GM19099 (cell line): ENCODE measurements around the gene JARID2.

Experiments
- POLR2A ChIP-seq: IDR thresholded peaks from 3 replicates; pipeline ENCODE4 v1.6.1; 2011; ENCODE audit warnings: low read depth; ENCODE audit not compliant: insufficient read length; ENCODE audit errors: extremely low read depth

Gene JARID2

DNA sequence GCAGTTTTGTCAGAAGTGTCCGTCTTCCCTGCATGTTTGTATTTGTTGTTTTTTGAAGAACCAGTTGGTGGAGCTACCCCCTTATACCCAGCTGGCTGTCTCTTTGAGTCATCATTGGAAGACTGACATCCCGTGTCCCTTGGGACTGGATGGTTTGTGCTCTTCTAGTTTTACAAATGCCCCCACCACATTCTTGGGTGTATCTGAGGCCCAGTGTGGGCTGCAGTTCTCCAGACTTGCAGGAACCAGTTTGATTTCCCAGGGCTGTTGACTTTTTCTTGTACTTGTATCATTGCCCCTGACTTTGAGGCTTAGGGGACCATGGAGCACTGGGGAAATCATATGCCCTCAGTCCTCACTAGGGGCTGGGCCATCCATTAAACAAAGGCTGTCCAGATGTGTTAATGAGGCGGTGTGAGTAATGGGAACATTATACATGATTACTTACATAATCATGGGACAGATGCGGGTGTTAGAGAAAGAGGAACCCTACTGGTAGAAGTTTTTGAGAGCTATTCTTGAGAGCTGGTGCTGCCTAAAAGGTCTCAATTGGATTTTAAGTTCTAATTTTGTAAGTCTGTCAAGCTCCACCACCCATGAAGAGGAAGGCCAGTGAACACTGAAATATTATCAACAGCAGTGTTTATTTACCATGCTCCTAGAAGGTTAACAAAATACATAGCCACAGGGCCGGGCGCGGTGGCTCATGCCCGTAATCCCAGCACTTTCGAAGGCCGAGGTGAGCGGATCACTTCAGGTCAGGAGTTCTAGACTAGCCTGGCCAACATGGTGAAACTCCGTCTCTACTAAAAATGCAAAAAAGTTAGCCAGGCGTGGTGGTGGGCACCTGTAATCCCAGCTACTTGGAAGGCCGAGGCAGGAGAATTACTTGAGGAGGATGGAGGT is 8.5 kb downstream of the JARID2 start:
- peak; percentile 11 for TF ChIP-seq POLR2A

DNA sequence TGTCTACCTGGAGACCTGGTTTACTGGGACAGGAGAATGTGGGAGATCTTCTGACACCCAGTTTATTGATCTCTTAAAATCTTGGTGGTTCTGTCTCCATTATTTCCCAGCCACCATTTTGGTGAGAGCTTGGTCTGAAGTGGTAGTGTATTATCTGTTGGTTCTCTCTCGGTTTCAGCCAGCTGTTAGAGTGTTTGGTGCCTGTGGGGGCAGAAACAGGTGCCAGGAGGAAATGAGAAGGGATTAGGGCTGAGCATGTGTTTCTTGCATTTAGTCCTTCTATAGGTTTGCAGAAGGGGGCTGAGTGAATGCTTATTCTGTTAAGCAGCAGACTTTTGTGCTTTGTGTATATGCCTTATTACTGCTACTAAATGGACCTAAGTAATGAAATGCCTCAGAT is 9.6 kb downstream of the JARID2 start:
- TF ChIP-seq POLR2A: no peak

DNA sequence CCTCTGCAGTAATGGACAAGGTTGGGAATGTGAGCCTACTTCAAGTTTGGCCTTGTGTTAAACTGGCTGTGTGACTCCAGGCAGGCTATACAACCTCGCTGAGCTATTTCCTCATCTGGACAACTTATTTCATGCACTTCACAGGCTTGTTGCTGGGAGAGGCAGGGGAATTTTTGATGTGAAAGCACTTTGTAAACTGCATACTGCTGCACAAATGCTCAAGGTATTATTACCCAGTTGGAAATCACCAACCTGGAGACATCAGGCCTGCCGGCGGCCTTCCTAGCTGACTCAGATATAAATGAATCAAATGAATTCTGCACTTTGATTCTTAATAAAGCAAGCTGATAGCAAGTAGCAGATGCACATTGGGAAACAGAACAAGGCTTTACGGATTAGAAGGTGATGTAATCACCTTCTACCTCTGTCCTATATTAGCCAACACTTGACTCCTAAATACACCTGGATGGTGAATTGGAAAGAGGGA is 10.1 kb downstream of the JARID2 start:
- TF ChIP-seq POLR2A: no peak

DNA sequence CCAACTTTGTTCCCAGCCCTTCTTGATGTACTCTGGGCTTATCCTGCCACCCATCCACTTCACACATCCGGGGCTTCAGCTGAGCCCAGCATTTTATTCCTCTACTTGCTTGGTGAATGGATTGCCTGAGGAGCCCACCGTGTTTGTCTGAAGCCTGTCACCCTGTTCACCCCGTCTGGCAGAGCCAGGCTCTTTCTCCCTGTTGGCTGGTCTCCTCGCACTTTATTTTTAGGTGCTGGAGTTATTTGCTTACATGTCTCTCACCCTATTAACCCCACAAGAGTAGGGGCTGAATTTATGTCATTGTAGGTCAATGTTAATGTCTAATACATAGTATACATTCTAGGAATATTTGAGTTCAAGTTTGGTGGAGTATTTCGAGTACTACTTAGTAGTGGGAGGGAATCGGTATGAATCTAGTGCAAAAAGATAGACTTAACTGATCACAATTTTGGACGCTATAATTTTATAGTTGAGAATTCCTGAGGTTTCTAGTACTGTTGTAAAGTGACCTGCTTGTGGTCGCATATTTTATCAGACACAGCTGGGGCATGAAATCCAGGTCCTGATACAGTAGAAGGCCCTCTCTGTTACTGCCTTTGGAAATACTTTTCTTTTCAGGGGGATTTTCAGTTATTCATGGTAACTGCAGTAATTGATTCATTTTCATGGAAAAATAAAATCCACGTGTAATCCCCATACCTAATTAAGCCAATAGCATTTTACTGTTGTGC is 10.8 kb downstream of the JARID2 start:
- no peak for TF ChIP-seq POLR2A

DNA sequence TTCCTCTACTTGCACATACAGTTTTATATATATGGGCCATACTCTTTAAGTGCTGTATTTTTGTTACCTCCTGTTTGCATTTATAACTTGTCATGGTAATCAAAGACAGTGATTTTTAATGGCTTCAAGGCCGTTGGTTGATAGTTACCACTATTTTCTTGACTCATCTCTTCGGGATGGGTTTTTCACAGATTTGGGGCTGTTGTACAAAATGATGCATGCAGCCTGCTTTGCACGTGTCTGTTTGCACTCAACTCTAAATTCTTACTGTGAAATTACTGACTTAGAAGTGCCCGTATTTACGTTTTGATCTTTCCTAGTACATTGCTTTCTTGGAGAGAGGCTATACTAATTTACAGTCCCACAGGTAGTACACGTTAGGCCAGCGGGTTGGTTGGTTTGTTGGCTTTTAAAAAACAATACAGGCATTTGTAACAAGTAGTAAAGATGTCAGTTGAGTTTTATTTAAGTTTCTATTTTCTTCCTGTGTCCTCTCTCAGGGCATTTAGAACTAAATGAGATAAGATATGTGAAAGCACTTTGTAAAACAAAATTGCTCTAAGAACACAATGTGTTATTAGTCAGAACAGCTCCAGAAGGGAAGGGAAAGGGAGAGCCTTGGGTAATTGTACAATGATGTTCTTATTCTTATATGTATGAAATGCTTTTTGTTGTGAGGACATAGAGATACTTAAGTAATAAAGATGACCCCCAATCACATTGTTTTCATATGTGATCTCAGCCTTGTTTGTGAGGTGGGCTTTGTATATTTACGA is 11.7 kb downstream of the JARID2 start:
- TF ChIP-seq POLR2A: no peak

DNA sequence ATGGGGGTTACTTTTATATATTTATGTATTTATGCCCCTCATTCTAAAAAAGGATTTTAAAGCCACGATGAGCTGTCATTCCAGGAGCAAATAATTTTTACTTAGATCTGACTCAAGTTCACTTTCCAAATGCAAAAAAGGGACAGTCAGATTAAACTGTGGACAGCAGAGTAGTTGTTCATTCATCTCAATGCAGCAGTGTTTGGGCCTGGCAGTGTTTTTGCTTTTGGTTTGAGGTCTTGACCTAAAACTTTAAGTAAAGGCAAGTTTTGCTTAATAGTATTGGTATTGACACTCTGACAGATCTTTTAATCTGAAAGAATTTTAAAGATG is 13.9 kb downstream of the JARID2 start:
- TF ChIP-seq POLR2A: no peak

DNA sequence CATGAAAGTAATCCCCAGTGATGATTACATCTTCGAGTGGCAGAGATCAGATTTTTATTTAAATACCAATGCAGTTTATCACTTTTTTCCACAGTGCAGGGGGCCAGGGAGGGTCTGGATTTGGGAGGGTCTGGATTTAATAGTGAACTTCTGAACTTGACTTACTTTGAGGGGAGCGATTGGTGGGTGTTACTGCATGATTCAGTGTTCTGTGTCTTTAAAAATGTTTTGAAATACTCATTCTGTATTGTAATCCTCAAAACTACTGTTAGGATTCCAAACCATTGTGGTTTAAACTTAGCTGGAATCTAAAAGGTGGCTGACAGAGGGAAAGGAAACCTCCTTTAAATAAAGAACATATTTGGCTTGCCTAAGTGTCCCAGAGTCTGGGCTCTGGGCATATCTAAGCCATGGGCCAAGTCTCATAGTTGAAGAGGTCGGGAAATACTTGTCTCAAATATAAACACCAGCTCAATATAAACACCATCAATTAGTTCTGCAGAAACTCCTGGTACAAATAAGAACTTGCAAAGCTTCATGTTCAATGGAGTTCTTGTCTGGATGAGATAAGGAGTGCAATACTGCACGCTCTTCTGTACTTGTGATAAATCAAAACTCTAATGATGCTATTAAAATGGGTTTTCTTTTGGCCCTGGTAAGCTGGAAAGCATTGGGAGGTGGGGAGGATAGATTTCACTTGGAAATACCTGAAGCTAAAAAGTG is 14.4 kb downstream of the JARID2 start:
- TF ChIP-seq POLR2A: no peak

DNA sequence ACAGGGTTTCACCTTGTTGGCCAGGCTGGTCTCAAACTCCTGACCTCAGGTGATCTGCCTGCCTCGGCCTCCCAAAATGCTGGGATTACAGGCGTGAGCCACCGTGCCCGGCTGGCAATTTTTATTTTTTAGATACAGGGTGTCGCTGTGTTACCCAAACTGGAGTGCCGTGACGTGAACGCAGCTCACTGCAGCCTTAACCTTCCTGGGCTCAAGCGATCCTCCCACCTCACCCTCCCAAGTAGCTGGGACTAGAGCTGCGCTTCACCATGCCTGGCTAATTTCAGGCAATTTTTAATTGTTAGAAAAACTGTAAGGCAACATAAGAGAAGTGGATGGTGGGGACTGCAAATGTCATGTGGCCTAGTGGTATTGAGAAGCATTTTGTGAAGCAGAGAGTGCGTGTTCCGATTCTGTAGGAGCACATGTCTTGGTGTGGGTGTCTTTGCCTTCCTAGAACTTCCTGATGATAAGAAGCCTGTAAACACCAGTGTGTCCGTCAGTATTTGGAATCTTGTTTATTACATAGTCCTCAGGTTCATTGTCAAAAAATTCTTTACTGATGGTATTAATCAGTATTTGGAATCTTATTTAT is 18.0 kb downstream of the JARID2 start:
- TF ChIP-seq POLR2A: no peak

DNA sequence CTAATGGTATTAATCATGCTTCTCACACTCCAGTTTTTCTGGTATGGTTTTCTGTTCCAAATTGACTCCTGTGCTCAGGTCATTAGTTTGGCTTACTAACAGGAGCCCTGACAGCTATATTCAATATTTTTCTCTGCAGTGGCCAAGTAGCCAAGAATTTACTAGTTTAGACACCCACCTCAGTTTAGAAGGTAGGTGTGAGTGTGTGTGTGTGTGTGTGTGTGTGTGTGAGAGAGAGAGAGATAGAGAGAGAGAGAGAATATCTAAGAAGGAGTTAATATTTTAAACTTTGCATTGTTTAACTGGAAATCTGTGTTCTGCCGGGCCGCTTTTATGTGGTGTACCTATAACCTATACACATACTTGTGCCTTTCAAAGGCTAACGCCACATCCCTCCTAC is 18.5 kb downstream of the JARID2 start:
- TF ChIP-seq POLR2A: no peak

DNA sequence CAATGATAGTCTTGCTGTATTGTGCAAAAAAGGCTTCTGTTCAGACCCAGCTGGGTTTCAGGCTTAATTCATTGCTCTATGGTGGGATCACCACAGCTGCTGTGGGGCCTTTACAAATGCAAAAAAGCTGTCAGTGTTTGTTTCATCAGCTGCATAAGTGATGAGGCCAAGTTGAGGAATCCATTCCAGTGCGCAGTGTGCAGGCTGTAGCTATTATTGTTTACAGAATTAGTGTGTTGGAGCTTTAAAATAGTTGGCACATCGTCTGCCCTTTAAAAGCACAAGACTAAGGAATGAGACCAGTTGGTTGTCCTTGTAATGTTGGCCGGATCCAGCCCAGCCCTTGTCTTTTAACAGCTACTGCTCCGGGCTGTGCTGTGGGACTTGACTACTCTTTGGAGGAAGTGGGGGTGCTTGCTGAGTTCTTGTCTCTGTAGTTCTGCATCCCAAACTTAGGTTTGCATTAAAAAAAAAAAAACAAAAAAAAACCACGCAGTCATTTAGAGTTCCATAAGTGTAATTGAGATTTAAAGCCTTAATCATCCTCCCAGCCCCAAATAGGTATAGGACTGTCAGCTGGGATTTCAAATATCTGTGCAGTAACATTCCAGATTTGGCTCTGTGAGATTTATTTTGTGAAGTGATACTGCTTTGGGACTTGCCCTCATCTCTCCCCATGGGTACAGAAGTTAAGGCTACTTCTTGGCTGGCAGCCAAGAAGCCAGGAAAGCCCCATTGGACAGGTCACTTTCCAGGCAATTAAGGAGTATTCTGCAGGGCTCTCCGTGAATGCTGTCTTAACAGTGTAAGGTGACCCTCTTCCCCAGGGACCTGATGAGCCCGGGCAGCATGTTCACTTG is 19.3 kb downstream of the JARID2 start:
- TF ChIP-seq POLR2A: no peak

DNA sequence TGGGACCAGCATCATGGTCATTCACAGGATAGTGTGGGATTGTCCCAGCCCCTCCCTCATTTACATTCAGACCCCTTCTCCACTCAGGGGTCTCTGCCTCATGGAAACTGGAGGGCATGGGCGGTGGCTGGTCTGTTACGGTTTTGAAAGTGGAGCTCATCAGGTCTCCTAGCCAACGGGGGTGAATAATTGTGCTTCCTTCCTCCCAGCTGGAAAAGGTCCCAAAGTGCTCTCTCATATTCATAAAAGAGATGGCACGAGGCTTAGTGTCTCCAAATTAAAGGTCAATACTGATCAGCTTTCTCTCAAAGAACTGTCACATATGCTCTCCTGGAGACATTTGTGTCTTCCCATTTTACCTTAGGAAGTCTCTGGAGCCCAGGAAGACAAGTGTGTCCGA is 19.9 kb downstream of the JARID2 start:
- TF ChIP-seq POLR2A: no peak

DNA sequence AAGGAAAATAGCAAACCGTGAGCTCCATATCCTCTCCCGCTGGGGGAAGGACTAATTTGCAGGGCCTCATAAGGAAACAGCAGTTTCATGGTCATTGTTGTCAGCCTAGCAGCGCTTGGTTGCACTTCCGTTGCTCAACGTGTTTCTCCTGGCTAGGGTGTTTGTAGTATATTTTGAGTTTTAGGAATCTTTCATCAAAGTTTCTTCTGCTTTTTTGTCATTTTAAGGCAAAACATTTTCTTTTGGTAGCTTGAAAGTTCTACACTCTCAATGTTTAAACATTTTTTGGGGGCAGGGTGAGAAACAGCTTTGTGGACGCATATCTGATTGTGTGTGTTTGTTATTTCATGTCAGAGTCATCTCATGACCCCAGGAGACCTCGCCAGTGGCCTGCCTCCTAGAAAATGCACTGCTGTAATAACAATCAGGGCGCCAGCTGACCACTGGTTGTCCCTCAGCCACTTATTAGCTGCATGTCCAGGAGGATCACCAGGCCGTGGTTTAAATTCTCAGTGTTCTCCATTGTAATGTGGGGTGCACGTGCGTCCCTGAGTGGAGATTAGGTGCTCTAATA is 20.6 kb downstream of the JARID2 start:
- TF ChIP-seq POLR2A: no peak

DNA sequence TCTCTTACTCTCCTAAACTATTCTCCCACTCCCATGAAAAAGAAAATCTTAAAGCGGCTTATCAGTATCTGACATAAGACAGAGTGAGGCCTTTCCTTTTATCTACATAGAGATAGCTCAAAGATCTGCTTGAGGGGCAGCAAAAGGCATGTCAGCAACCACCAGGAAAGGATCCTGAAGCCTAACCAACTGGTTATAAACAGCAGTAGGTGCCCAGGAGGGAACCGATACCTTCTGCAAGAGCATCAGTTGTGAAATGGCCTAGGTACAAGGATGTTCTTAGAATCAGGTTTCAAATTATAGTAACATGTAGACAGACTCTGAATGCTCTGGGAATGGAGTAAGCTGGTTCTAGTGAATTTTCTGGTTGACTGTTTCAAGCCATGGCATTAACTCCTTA is 21.4 kb downstream of the JARID2 start:
- TF ChIP-seq POLR2A: no peak
